GM23248 (cell line): ENCODE measurements around the gene HEATR5B. TPM values are rescaled to one million over a fixed set of nuclear protein-coding genes. Genes with fewer than 3 reads are reported as not detected.

Experiments used
- DNase-seq: peaks from one replicate; pipeline ENCODE4 v3.0.0-alpha.2; 2015
- H2AFZ ChIP-seq: fragments of 200-600 bp; sonication (generic); 2 replicates; pipeline ENCODE4 v1.6.1; 2016; ENCODE audit warnings: antibody characterized with exemption
- H3F3A ChIP-seq: fragments of 200-600 bp; sonication (generic); 2 replicates; pipeline ENCODE4 v1.6.1; 2016; ENCODE audit warnings: mild to moderate bottlenecking, antibody characterized with exemption, mixed run types; ENCODE audit not compliant: insufficient read depth
- H3K27ac ChIP-seq: fragments of 200-600 bp; sonication (generic); 2 replicates; pipeline ENCODE4 v1.5.1; 2016; ENCODE audit warnings: mild to moderate bottlenecking
- H3K27me3 ChIP-seq: fragments of 200-600 bp; sonication (generic); replicated peaks from 2 replicates; pipeline ENCODE4 v1.6.1; 2016; ENCODE audit warnings: mild to moderate bottlenecking; ENCODE audit not compliant: insufficient read depth
- H3K36me3 ChIP-seq: fragments of 200-600 bp; sonication (generic); 2 replicates; pipeline ENCODE4 v1.6.1; 2016; ENCODE audit warnings: low read depth, mild to moderate bottlenecking
- H3K4me1 ChIP-seq: fragments of 200-600 bp; sonication (generic); 2 replicates; pipeline ENCODE4 v1.6.1; 2016; ENCODE audit warnings: mild to moderate bottlenecking; ENCODE audit not compliant: insufficient read depth
- H3K4me2 ChIP-seq: fragments of 200-600 bp; sonication (generic); one replicate; pipeline ENCODE4 v1.6.1; 2016; ENCODE audit warnings: mild to moderate bottlenecking; ENCODE audit not compliant: unreplicated experiment
- H3K4me3 ChIP-seq: fragments of 200-600 bp; sonication (generic); 2 replicates; pipeline ENCODE4 v1.5.1; 2016; ENCODE audit warnings: mild to moderate bottlenecking
- H3K79me2 ChIP-seq: fragments of 200-600 bp; sonication (generic); 2 replicates; pipeline ENCODE4 v1.6.1; 2016; ENCODE audit warnings: mild to moderate bottlenecking; ENCODE audit not compliant: insufficient read depth
- H3K9ac ChIP-seq: fragments of 200-600 bp; sonication (generic); 2 replicates; pipeline ENCODE4 v1.6.1; 2016; ENCODE audit warnings: mild to moderate bottlenecking
- H3K9me2 ChIP-seq: fragments of 200-600 bp; sonication (generic); 2 replicates; pipeline ENCODE4 v1.6.1; 2016; ENCODE audit warnings: mixed run types, mild to moderate bottlenecking, moderate library complexity; ENCODE audit not compliant: insufficient read depth
- H3K9me3 ChIP-seq: fragments of 200-600 bp; sonication (generic); one replicate; pipeline ENCODE4 v1.6.1; 2017; ENCODE audit warnings: low read depth
- H4K20me1 ChIP-seq: fragments of 200-600 bp; sonication (generic); 2 replicates; pipeline ENCODE4 v1.6.0; 2016; ENCODE audit not compliant: insufficient read depth
- EZH2 ChIP-seq: fragments of 200-600 bp; sonication (generic); IDR thresholded peaks from 2 replicates; pipeline ENCODE4 v1.6.1; 2018; ENCODE audit warnings: antibody characterized with exemption, mild to moderate bottlenecking; ENCODE audit not compliant: insufficient read depth, poor library complexity, severe bottlenecking
- EZH2phosphoT487 ChIP-seq: fragments of 200-600 bp; sonication (generic); IDR thresholded peaks from 2 replicates; pipeline ENCODE4 v1.6.1; 2018; ENCODE audit warnings: antibody characterized with exemption, moderate library complexity, mild to moderate bottlenecking, low read depth; ENCODE audit not compliant: insufficient read depth
- WGBS, 2 experiments: methylation state at CpG; one replicate each; pipeline ENCODE4 v1.1.6; 2015 to 2017; ENCODE audit warnings: low lambda C conversion rate in 2 of 2, low coverage in 1 of 2; ENCODE audit errors: missing lambda C conversion rate in 2 of 2; 5-methylcytosine and 5-hydroxymethylcytosine counted together
- in situ Hi-C: fragments of 300-500 bp; cut with MboI; formaldehyde crosslinking; loops from 2 replicates; pipeline ENCODE4 v1.15.0; 2020
- polyA plus RNA-seq: library from polyadenylated mRNA; unstranded; fragments of >200 nt; fragmentation: Nextera tagmentation; extraction: Ambion mirVana; gene quantifications from 2 replicates; pipeline ENCODE4 v1.2.1, GENCODE V29; 2016
- total RNA-seq: library from RNA; depleted of rRNA; stranded (reverse); fragments of >200 nt; shearing (Covaris generic); gene quantifications from 2 replicates; pipeline ENCODE4 v1.2.3, GENCODE V29; 2014

Gene HEATR5B
- total and polyA plus RNA-seq, 2 experiments from 2014 or later: 5.3 to 17.0 TPM

DNA sequence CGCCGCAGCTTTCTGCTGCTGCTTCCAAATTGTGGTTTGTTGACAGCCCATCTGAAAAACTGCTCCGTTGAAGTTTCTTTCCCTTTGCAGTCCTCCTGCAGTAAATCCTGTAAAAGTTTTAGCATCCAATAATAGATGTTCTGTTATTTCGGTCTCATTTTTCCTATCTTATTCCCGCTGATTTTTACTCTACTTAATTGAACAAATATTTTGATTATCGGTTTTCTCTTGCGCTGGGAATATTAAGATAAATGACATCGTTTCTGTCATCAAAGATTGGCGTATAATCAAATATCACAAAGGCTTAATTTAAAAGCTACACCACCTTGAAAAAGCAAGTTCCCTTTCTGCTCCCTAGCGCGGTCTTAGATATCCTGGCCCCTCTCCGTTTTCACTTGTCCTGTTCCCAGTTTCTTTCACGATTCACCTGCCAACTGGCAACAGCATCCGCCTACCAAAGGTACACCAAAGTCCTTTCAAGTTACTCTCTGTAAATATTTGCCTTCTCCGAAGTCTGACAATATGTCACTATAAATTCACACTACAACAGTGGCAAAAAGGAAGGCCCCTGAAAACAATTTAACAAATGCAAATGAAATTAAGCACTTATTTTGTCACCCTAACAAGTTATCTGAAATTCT lies 116.8 kb downstream of the HEATR5B start:
- no peaks in the 10 kb centered on the region for H3K9me2 ChIP-seq
- H3K36me3 ChIP-seq: no peaks in the 10 kb centered on the region
- H3K9me3 ChIP-seq: no peaks in the 10 kb centered on the region
- H3K4me1 ChIP-seq: no peaks in the 10 kb centered on the region; the same call in none of the 2 replicates
- WGBS, 2 experiments: 36 to 38% methylated on average over 15 of the region's 15 CpGs
- peak overlapping the region; percentile 53 for H3K27ac ChIP-seq
- DNase-seq: no peak
- H3K79me2 ChIP-seq: peaks cover 37% of the 10 kb centered on the region
- H3F3A ChIP-seq: peaks cover 7% of the 10 kb centered on the region; the same call in 1 of the 2 replicates
- H3K9ac ChIP-seq: peak overlapping the region; percentile 84
- TF ChIP-seq EZH2: no peak
- TF ChIP-seq EZH2phosphoT487: no peak
- H3K4me2 ChIP-seq: peak overlapping the region; percentile 98
- H3K4me3 ChIP-seq: peak overlapping the region; percentile 89
- in situ Hi-C loops: no loop called here
- no peaks in the 10 kb centered on the region for H4K20me1 ChIP-seq
- no peaks in the 10 kb centered on the region for H3K27me3 ChIP-seq
- H2AFZ ChIP-seq: peak overlapping the region; percentile 99

DNA sequence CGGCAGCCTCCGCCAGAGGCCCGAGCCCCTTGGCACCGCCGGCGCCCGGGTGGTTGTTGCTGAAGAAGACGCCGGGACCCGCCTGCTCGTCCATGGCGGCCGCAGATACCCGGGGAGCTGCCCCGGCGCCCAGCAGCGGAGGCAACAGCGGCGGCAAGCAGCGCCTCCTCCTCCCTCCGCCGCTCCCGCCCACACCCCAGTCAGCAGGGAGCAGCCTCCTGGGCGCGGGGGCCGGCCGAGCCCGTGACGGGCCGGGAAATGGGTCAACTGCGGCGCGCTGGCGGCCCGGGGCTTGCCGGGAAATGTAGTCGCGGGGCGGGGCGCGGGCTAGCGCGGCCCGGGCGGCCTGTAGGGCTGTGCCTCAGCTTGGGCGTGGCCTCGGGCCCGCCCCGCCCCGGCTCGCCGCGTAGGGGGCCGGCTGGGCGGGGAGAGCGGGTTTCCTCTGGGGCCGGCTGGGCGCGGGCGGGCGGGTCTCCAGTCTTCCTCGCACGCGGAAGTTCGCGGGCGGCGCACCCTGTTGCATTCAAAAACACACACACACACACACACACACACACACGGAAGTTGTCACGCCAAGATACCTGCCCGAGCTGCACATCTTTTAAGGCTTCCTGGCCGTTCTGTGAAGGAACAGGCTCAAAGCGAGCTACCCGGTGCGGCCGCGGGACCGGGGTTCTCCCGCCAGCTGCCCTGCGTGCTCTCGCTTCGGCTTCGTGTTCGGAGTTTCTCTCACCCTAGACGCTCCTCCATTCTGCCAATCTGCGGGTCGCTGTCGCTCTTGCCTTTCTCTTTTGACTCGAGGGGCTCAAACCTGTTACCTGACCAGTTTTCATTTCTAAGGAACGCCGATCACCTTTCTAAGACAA lies 117.6 kb downstream of the HEATR5B start, which contains the start of gene STRN:
Gene STRN, minus strand, starts transcription at position 167 of the 866 bp plus-strand sequence. Its CDS starts 73 bp downstream, at position 94.
- peak; percentile 99 for DNase-seq
- Histone ChIP-seq H3K36me3 (no peaks in the 10 kb centered on the region), H3K27me3 (no peaks in the 10 kb centered on the region), H3K27ac (peak within 1 kb of the TSS; percentile 56), H4K20me1 (0 out of 2 replicates have a peak, but pooled peaks cover 3% of the 10 kb centered on the region), H3K9me3 (no peaks in the 10 kb centered on the region), H3K9me2 (no peaks in the 10 kb centered on the region), H3K4me2 (peak within 1 kb of the TSS; percentile 100), H3K9ac (peak within 1 kb of the TSS; percentile 85), H3K4me1 (no peaks in the 10 kb centered on the region; the same call in none of the 2 replicates), H3K4me3 (peak within 1 kb of the TSS; percentile 89), H3F3A (peaks cover 7% of the 10 kb centered on the region; the same call in 1 of the 2 replicates), H2AFZ (peak within 1 kb of the TSS; percentile 99), H3K79me2 (peaks cover 44% of the 10 kb centered on the region)
- no peak for TF ChIP-seq EZH2
- TF ChIP-seq EZH2phosphoT487: no peak
- 1% methylated on average over 35 to 51 of the region's 91 CpGs for WGBS, 2 experiments
- in situ Hi-C loops: no loop called here

DNA sequence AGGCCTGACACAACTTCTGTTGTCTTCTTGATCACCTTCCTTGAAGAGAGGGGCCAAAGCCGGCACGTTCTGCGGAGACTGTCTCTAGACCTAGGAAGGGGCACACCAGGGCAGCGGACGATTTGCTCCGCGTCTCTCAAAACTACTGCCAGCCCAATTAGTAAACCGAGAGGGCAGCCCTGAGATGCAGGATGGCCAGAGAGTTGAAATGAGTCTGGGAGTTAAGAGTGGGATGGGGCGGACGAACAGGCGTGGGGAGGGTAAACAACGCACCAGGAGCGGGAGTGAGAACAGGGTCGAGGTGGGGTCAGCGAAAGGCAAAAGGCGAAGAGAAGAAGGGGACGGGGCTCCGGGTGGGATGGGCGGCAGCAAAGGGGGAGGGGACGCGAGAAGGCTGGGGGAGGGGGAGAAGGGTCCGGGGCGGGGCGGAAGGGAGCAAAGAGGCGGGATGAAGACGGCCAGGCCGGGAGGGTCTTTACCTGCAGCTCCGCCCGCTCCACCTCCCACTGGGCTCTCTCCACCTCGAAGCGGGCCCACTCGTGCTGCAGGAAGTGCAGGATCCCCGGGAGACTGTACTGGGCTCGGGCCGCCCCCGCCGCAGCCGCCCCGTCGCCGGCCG lies 118.3 kb downstream of the HEATR5B start:
- no peak for TF ChIP-seq EZH2
- Histone ChIP-seq H3K9ac (peak overlapping the region; percentile 85), H3K36me3 (no peaks in the 10 kb centered on the region), H3K4me3 (peak overlapping the region; percentile 89), H3K4me1 (no peaks in the 10 kb centered on the region; the same call in none of the 2 replicates), H3K27ac (peak overlapping the region; percentile 56), H3K9me2 (no peaks in the 10 kb centered on the region), H3K4me2 (peak overlapping the region; percentile 100), H3K27me3 (no peaks in the 10 kb centered on the region), H4K20me1 (0 out of 2 replicates have a peak, but pooled peaks cover 3% of the 10 kb centered on the region), H3F3A (peaks cover 7% of the 10 kb centered on the region; the same call in 1 of the 2 replicates), H3K79me2 (peaks cover 52% of the 10 kb centered on the region), H2AFZ (peak overlapping the region; percentile 84), H3K9me3 (no peaks in the 10 kb centered on the region)
- in situ Hi-C loops: no loop called here
- WGBS, 2 experiments: 1 to 2% methylated on average over 28 to 31 of the region's 42 CpGs
- peak; percentile 50 for DNase-seq

DNA sequence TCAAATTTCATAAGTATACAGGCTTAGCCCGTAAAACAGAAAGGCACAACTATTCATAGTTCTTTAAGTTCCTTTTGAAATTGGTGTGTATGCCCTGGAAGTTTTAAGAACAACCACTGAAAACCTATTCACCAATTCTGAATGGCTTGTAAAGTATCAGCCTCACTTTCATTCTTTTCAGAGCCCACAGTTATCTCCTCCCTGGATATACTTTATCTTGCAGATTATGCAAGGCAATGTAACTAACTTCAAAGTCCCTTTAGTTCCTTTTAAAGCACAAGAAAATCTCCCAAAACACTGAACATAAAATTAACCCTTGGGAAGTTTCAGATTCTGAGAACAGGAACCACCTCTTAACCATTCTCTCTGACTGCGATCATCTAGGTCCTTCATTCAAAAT lies 119.0 kb downstream of the HEATR5B start:
- H2AFZ ChIP-seq: peak overlapping the region; percentile 84
- peak overlapping the region; percentile 100 for H3K4me2 ChIP-seq
- 0 out of 2 replicates have a peak, but pooled peaks cover 3% of the 10 kb centered on the region for H4K20me1 ChIP-seq
- peaks cover 8% of the 10 kb centered on the region; the same call in 1 of the 2 replicates for H3F3A ChIP-seq
- peak overlapping the region; percentile 89 for H3K4me3 ChIP-seq
- H3K9me3 ChIP-seq: no peaks in the 10 kb centered on the region
- in situ Hi-C loops: no loop called here
- no peaks in the 10 kb centered on the region; the same call in none of the 2 replicates for H3K4me1 ChIP-seq
- H3K27me3 ChIP-seq: no peaks in the 10 kb centered on the region
- TF ChIP-seq EZH2: no peak
- no peak for TF ChIP-seq EZH2phosphoT487
- peak; percentile 17 for DNase-seq
- no peaks in the 10 kb centered on the region for H3K36me3 ChIP-seq
- H3K27ac ChIP-seq: peak overlapping the region; percentile 56
- 3 to 5% methylated on average over 2 of the region's 2 CpGs for WGBS, 2 experiments
- peak overlapping the region; percentile 85 for H3K9ac ChIP-seq
- H3K79me2 ChIP-seq: peaks cover 58% of the 10 kb centered on the region
- no peaks in the 10 kb centered on the region for H3K9me2 ChIP-seq
